ENCODE results near the gene PAX5.

The PAX5 gene

GRCh38 chr9:36939214-36939613 is 94.9 kb downstream of the PAX5 start:
- no peak for TF ChIP-seq RAD21 (IDR thresholded peaks at IDR 0.05; ENCODE audit: low read depth)
- no peak for TF ChIP-seq TEAD4 (IDR thresholded peaks at IDR 0.05)
- TF ChIP-seq EGR1 (IDR thresholded peaks at IDR 0.05), result no peak
- no peak for TF ChIP-seq TCF12 (IDR thresholded peaks at IDR 0.05; ENCODE audit: low read depth)
- no peak for TF ChIP-seq TAF1 (IDR thresholded peaks at IDR 0.05; ENCODE audit: low read depth)
- TF ChIP-seq, protein P1, sequence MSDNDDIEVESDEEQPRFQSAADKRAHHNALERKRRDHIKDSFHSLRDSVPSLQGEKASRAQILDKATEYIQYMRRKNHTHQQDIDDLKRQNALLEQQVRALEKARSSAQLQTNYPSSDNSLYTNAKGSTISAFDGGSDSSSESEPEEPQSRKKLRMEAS (IDR thresholded peaks at IDR 0.05), result no peak
- no peak for TF ChIP-seq YY1 (IDR thresholded peaks at IDR 0.05; ENCODE audit: low read depth)
- TF ChIP-seq ZBTB7A (IDR thresholded peaks at IDR 0.05; ENCODE audit: low read depth), result no peak
- TF ChIP-seq CEBPB (IDR thresholded peaks at IDR 0.05), result no peak
- TF ChIP-seq, protein P2, sequence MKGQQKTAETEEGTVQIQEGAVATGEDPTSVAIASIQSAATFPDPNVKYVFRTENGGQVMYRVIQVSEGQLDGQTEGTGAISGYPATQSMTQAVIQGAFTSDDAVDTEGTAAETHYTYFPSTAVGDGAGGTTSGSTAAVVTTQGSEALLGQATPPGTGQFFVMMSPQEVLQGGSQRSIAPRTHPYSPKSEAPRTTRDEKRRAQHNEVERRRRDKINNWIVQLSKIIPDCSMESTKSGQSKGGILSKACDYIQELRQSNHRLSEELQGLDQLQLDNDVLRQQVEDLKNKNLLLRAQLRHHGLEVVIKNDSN (IDR thresholded peaks at IDR 0.05), result no peak
- no peak for TF ChIP-seq FOXM1 (IDR thresholded peaks at IDR 0.05; ENCODE audit: borderline replicate concordance, low read depth)
- TF ChIP-seq CREB1 (IDR thresholded peaks at IDR 0.05; ENCODE audit: low read depth), result no peak
- no peak for TF ChIP-seq NFIC (IDR thresholded peaks at IDR 0.05)
- TF ChIP-seq EP300 (IDR thresholded peaks at IDR 0.05; ENCODE audit: borderline replicate concordance), result no peak

DNA sequence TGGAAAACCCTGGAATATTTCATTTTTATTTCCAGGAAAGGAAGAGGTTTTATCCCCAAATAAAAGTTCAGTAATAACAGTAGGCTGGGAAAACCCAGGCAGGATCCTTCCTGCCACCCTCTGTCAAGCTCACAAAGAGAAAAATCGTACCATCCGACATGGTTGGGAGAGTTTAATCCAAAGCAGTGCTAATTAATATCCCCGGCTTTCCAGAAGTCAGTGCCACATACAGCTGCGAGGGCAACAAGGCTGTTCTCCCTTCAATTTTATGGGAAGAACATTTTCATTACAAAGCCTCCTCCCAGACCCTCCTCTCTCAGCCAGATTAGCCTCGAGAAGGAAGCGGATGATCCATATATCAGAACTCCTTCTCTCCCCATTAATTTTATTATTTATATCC is 95.5 kb downstream of the PAX5 start:
- TF ChIP-seq TAF1 (IDR thresholded peaks at IDR 0.05; ENCODE audit: low read depth) (no peak), TCF12 (IDR thresholded peaks at IDR 0.05; ENCODE audit: low read depth) (no peak), ZBTB7A (IDR thresholded peaks at IDR 0.05; ENCODE audit: low read depth) (no peak), RAD21 (IDR thresholded peaks at IDR 0.05; ENCODE audit: low read depth) (no peak), EGR1 (IDR thresholded peaks at IDR 0.05) (no peak), CREB1 (IDR thresholded peaks at IDR 0.05; ENCODE audit: low read depth) (no peak), CEBPB (IDR thresholded peaks at IDR 0.05) (no peak), EP300 (IDR thresholded peaks at IDR 0.05; ENCODE audit: borderline replicate concordance) (no peak), NFIC (IDR thresholded peaks at IDR 0.05) (no peak)
- TF ChIP-seq, protein P1 (IDR thresholded peaks at IDR 0.05), result no peak

- TF ChIP-seq CREB1 (IDR thresholded peaks at IDR 0.05; ENCODE audit: low read depth), result no peak
- no peak for TF ChIP-seq EGR1 (IDR thresholded peaks at IDR 0.05)
- no peak for TF ChIP-seq TCF12 (IDR thresholded peaks at IDR 0.05; ENCODE audit: low read depth)
- TF ChIP-seq, protein P3, sequence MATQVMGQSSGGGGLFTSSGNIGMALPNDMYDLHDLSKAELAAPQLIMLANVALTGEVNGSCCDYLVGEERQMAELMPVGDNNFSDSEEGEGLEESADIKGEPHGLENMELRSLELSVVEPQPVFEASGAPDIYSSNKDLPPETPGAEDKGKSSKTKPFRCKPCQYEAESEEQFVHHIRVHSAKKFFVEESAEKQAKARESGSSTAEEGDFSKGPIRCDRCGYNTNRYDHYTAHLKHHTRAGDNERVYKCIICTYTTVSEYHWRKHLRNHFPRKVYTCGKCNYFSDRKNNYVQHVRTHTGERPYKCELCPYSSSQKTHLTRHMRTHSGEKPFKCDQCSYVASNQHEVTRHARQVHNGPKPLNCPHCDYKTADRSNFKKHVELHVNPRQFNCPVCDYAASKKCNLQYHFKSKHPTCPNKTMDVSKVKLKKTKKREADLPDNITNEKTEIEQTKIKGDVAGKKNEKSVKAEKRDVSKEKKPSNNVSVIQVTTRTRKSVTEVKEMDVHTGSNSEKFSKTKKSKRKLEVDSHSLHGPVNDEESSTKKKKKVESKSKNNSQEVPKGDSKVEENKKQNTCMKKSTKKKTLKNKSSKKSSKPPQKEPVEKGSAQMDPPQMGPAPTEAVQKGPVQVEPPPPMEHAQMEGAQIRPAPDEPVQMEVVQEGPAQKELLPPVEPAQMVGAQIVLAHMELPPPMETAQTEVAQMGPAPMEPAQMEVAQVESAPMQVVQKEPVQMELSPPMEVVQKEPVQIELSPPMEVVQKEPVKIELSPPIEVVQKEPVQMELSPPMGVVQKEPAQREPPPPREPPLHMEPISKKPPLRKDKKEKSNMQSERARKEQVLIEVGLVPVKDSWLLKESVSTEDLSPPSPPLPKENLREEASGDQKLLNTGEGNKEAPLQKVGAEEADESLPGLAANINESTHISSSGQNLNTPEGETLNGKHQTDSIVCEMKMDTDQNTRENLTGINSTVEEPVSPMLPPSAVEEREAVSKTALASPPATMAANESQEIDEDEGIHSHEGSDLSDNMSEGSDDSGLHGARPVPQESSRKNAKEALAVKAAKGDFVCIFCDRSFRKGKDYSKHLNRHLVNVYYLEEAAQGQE (IDR thresholded peaks at IDR 0.05; ENCODE audit: low read depth), result no peak
- TF ChIP-seq FOXM1 (IDR thresholded peaks at IDR 0.05; ENCODE audit: borderline replicate concordance, low read depth), result no peak
- TF ChIP-seq, protein P2 (IDR thresholded peaks at IDR 0.05), result no peak
- TF ChIP-seq, protein P1 (IDR thresholded peaks at IDR 0.05), result no peak
- TF ChIP-seq TEAD4 (IDR thresholded peaks at IDR 0.05), result no peak
- TF ChIP-seq CEBPB (IDR thresholded peaks at IDR 0.05), result no peak
- TF ChIP-seq NFIC (IDR thresholded peaks at IDR 0.05), result no peak
- TF ChIP-seq RAD21 (IDR thresholded peaks at IDR 0.05; ENCODE audit: low read depth), result no peak
These were observed 96.1 kb downstream of the PAX5 start for GRCh38 chr9:36937951-36938350.

DNA sequence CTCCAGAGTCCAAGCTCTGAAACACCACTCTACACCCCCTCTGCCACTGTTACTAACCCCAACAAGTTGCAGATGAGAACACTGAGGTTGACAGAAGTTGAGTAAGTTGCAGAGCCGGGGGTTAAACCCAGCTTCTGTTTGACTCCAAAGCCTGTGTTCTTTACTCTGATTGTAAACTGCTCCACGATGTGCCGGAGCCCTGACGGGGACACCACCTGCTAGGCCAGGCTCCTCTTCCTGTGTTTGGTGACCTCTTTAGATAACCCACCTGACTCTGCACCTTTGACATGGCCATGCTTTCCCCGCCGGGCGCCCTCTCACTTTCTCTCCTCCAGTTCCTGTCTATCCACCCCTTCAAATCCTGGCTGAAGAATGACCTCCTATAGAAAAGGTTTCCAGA is 96.7 kb downstream of the PAX5 start:
- TF ChIP-seq, protein P2 (IDR thresholded peaks at IDR 0.05), result no peak
- TF ChIP-seq EP300 (IDR thresholded peaks at IDR 0.05; ENCODE audit: borderline replicate concordance) (no peak), CEBPB (IDR thresholded peaks at IDR 0.05) (no peak), YY1 (IDR thresholded peaks at IDR 0.05; ENCODE audit: low read depth) (no peak), ZBTB7A (IDR thresholded peaks at IDR 0.05; ENCODE audit: low read depth) (no peak), NFIC (IDR thresholded peaks at IDR 0.05) (no peak), RAD21 (IDR thresholded peaks at IDR 0.05; ENCODE audit: low read depth) (no peak), TCF12 (IDR thresholded peaks at IDR 0.05; ENCODE audit: low read depth) (no peak), TEAD4 (IDR thresholded peaks at IDR 0.05) (no peak), FOXM1 (IDR thresholded peaks at IDR 0.05; ENCODE audit: borderline replicate concordance, low read depth) (no peak), TAF1 (IDR thresholded peaks at IDR 0.05; ENCODE audit: low read depth) (no peak), EGR1 (IDR thresholded peaks at IDR 0.05) (no peak)
- TF ChIP-seq, protein P1 (IDR thresholded peaks at IDR 0.05), result no peak
- TF ChIP-seq, protein P3 (IDR thresholded peaks at IDR 0.05; ENCODE audit: low read depth), result no peak

GRCh38 chr9:36936498-36936831 is 97.6 kb downstream of the PAX5 start:
- TF ChIP-seq, protein P2 (IDR thresholded peaks at IDR 0.05), result no peak
- no peak for TF ChIP-seq TAF1 (IDR thresholded peaks at IDR 0.05; ENCODE audit: low read depth)
- no peak for TF ChIP-seq TCF12 (IDR thresholded peaks at IDR 0.05; ENCODE audit: low read depth)
- no peak for TF ChIP-seq EGR1 (IDR thresholded peaks at IDR 0.05)
- TF ChIP-seq, protein P3 (IDR thresholded peaks at IDR 0.05; ENCODE audit: low read depth), result no peak
- no peak for TF ChIP-seq TEAD4 (IDR thresholded peaks at IDR 0.05)
- no peak for TF ChIP-seq NFIC (IDR thresholded peaks at IDR 0.05)
- no peak for TF ChIP-seq CEBPB (IDR thresholded peaks at IDR 0.05)
- no peak for TF ChIP-seq FOXM1 (IDR thresholded peaks at IDR 0.05; ENCODE audit: borderline replicate concordance, low read depth)
- TF ChIP-seq, protein P1 (IDR thresholded peaks at IDR 0.05), result no peak
- TF ChIP-seq EP300 (IDR thresholded peaks at IDR 0.05; ENCODE audit: borderline replicate concordance), result no peak
- no peak for TF ChIP-seq CREB1 (IDR thresholded peaks at IDR 0.05; ENCODE audit: low read depth)
- no peak for TF ChIP-seq ZBTB7A (IDR thresholded peaks at IDR 0.05; ENCODE audit: low read depth)
- no peak for TF ChIP-seq RAD21 (IDR thresholded peaks at IDR 0.05; ENCODE audit: low read depth)
- TF ChIP-seq YY1 (IDR thresholded peaks at IDR 0.05; ENCODE audit: low read depth), result no peak
